GM23248 (cell line): Measurements from ENCODE around the gene MEGF9.

Experiments
- EZH2 ChIP-seq: fragments of 200-600 bp; sonication (generic); IDR thresholded peaks from 2 replicates; pipeline ENCODE4 v1.6.1; 2018; ENCODE audit warnings: antibody characterized with exemption, mild to moderate bottlenecking; ENCODE audit not compliant: insufficient read depth, poor library complexity, severe bottlenecking
- EZH2phosphoT487 ChIP-seq: fragments of 200-600 bp; sonication (generic); IDR thresholded peaks from 2 replicates; pipeline ENCODE4 v1.6.1; 2018; ENCODE audit warnings: antibody characterized with exemption, moderate library complexity, mild to moderate bottlenecking, low read depth; ENCODE audit not compliant: insufficient read depth

- TF ChIP-seq EZH2phosphoT487: no peak
- no peak for TF ChIP-seq EZH2
Observed at GRCh38 chr9:120711354-120711753, 2.9 kb downstream of the MEGF9 start.
